ENCODE results near the gene AACS.

- TF ChIP-seq POLR2AphosphoS5 (IDR thresholded peaks at IDR 0.05; ENCODE audit: low read depth, low read length) (no peak), BRCA1 (IDR thresholded peaks at IDR 0.05; ENCODE audit: low read depth, low read length) (no peak), CTCF (IDR thresholded peaks at IDR 0.05; ENCODE audit: control extremely low read depth in 1 of 3, insufficient read depth in 1 of 3, low read depth in 1 of 3, low read length in 3 of 3) (peak; percentile 48 to 62 (median 50)), EZH2 (IDR thresholded peaks at IDR 0.05; ENCODE audit: low read depth, low read length, severe bottlenecking) (no peak), RNF2 (IDR thresholded peaks at IDR 0.05; ENCODE audit: borderline replicate concordance, low read depth, low read length, missing control alignments, poor library complexity, severe bottlenecking) (no peak), ZNF274 (IDR thresholded peaks at IDR 0.05; ENCODE audit: borderline replicate concordance, extremely low read depth, low read length) (no peak), RAD21 (IDR thresholded peaks at IDR 0.05 in 1 of 2, conservative IDR thresholded peaks at IDR 0.05 in 1 of 2; ENCODE audit: low read depth in 2 of 2, low read length in 2 of 2) (peak; percentile 46 to 68), ASH2L (IDR thresholded peaks at IDR 0.05; ENCODE audit: low read length) (no peak), TAF1 (IDR thresholded peaks at IDR 0.05; ENCODE audit: low read depth, low read length) (no peak), POLR2A (IDR thresholded peaks at IDR 0.05; ENCODE audit: control extremely low read depth in 1 of 2, low read depth in 2 of 2, low read length in 2 of 2) (no peak)
Measured at GRCh38 chr12:125122668-125123067, 57.4 kb downstream of the AACS start.

Data from H1 (cell line).